HG03439 (cell line): Measurements from ENCODE around the gene GALNT18.
"Not testable (repeated sequence)": the region's sequence is repeated elsewhere in the genome, so short reads cannot be mapped to it uniquely, and the experiment has no call there.

ENCODE experiments used
- ATAC-seq: cut with Tn5 transposase; IDR thresholded peaks from one replicate; pipeline ENCODE4 v1.9.1; 2021; ENCODE audit warnings: mild to moderate bottlenecking, moderate library complexity; ENCODE audit not compliant: unreplicated experiment

GALNT18 gene

GRCh38 chr11:11471201-11471600 lies 150.6 kb downstream of the GALNT18 start:
- no peak for ATAC-seq

DNA sequence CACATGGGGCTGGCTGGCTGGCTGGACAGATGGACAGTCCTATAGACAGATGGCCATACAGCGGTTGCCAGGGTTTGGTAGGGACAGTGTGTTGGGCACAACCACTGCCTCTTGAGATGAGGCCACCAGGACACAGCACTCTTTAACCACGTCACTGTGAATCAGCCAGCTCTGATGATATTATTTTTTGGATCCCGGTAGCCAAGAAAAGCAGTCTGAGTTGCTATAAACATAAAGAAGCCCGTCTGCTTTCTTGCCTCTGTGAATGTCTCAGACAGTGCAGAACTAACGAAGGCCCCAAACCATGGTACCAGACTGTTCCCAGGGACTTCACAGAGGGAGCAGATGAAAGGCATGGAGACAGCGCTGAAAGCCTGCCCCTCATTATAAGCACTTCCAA lies 152.9 kb downstream of the GALNT18 start:
- no peak for ATAC-seq

DNA sequence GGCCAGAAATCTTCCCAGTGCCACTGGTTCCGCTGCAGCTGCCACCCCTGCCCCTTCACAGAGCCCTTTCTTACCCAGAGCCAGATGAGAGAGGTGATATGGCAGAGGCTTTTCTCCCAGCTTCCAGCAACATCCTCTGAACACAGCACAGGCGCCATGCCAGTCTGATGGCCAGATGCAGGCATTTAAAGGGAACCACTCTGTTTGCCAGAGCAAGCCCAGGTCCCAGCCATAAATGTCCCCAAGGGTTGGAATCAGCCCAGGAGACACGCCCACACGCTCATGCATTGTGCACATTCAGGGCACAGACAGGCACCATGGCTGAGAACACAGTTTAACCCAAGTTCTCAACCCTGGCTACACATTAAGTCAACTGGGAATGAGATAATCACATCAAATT lies 154.5 kb downstream of the GALNT18 start:
- ATAC-seq: no peak

GRCh38 chr11:11464555-11464954 lies 157.2 kb downstream of the GALNT18 start:
- no peak for ATAC-seq

DNA sequence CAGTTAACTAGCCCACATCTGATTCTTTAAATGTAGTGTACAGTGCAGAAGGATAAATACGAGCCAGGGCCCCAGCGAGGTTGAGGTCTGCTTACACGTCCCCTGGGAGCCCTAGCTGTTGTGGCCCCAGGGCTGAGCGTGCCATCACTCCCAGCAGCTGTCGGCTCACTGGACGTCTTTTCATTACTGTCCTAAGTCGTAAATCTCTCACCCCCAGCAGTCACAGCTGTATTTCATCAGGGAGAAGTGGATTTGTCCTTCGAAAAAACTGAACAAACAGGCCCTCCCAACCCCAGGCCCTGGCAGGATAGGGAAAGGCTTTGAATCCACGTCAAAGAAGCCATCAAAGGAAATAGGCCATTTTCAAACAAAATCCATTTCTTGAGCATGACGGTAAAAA lies 158.4 kb downstream of the GALNT18 start:
- ATAC-seq: no peak

- ATAC-seq: no peak
Observed at GRCh38 chr11:11461473-11461872, 160.3 kb downstream of the GALNT18 start.

DNA sequence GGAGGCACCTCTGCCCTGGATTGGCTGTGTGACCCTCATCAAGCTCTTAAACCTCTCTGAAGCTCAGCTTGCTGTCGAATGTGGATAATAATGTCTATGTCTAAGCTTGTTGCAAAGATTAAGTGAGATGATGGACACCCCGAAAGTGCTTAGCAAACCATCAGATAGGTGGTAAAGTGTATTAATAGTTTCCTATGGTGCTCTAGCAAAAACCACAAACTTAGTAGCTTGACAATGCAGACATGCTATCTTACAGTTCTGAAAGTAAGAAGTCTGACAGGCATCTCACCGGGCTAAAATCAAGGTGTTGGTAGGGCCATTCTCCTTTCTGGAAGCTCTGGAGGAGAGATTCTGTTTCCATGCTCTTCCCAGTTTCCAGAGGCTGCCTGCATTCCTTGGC lies 162.2 kb downstream of the GALNT18 start:
- ATAC-seq: no peak

DNA sequence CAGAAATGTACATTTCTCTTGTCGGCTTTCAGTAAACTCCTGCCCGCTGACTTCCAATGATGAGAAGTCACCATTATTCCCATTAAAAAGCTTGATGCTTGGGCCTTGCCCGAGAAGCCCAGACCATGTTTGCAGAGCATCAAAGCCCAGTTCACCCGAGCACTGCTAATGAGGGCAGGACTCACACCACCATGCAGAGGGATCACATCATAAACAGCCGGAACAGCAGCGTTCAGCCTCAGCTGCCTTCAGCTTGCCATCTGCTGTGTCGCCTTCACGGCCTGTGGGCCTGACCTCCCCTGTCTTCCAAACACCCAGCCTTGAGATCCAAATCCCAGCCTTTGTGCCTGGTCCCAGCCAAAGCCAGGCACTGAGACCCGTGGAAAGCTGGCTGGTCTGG lies 163.3 kb downstream of the GALNT18 start:
- no peak for ATAC-seq

DNA sequence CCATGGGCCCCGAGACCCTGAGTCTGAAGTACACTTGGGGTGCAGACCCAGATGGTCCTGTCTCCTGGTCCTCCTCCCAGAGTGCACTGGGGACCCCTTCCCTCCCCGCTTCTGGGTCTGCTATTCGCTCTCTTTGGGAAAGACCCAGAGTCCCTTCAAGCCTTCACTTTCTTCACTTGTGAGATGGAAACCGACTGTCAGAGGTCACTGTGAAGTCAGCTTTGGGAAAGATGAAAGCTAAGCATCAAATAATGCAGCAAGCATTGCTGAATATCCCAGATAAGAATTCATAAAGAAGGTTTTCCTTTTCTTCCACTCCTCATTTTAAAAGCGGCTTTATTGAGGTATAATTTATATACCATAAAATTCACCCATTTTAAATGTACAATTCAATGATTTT lies 163.8 kb downstream of the GALNT18 start:
- no peak for ATAC-seq

- no peak for ATAC-seq
Observed at GRCh38 chr11:11456866-11457265, 164.9 kb downstream of the GALNT18 start.

DNA sequence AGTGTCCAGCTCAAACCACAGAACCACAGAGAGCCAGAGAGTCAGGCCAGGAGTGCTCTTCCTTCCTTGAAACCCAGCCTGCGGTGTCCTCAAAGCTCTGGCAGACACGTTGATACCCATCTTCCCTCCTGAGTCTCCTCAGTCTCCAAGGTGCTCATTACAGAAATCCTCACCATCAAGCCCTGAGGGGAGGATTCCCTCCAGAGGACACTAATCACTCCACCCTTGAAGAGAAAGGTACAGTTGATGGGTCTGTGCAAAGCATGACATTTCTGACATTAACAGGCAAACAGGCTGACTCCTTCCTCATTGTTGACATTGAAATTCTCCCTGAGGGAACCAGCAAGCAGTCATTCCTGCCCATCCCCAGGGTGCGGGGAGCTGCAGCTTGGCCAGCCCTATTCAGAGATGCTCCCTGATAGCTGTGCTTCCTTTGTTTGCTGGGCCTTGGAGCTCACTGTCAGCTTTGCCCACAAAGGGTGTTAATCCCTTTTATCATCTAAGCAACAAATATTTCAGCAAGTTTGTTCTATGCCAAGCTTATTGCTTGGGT lies 167.1 kb downstream of the GALNT18 start:
- no peak for ATAC-seq

- ATAC-seq: peak; percentile 51
Observed at GRCh38 chr11:11451501-11452005, 170.3 kb downstream of the GALNT18 start.

- ATAC-seq: no peak
Observed at GRCh38 chr11:11450744-11451362, 171.0 kb downstream of the GALNT18 start.

DNA sequence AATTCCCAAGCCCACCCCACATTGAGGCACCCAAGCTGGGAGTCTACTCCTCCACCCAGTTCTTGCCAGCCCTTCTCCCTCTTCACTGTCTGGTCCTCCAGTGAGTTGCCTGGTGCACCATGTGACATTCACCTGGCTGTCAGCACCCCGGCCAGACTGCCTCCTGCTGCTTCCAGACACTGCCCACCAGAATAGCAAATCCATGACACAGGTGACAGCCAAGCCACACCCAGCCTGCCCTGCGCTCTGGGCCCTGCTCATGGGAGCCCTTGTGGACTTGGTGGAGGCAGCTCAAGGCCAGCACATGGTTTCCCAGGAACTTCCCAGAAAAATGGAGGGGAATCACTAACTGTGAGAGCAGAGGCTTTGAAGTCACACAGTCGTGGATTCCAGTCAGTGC lies 172.5 kb downstream of the GALNT18 start:
- ATAC-seq: no peak

- ATAC-seq: no peak
Observed at GRCh38 chr11:11448626-11449025, 173.2 kb downstream of the GALNT18 start.

DNA sequence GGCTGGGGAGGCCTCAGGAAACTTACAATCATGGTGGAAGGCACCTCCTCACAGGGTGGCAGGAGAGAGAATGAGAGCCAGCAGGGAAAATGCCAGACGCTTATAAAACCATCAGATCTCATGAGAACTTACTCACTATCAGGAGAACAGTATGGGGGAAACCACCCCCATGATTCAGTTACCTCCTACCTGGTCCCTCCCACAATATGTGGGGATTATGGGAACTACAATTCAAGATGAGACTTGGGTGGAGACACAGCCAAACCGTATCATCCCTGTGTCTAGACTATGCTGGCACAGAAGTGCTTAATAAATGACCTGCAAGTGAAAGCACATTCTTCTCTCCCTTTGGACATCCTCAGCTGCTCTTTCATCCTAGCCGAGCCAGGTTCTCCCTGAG lies 174.2 kb downstream of the GALNT18 start:
- not testable (repeated sequence) for ATAC-seq

GRCh38 chr11:11446967-11447366 lies 174.8 kb downstream of the GALNT18 start:
- no peak for ATAC-seq

- no peak for ATAC-seq
Observed at GRCh38 chr11:11446564-11446963, 175.2 kb downstream of the GALNT18 start.

DNA sequence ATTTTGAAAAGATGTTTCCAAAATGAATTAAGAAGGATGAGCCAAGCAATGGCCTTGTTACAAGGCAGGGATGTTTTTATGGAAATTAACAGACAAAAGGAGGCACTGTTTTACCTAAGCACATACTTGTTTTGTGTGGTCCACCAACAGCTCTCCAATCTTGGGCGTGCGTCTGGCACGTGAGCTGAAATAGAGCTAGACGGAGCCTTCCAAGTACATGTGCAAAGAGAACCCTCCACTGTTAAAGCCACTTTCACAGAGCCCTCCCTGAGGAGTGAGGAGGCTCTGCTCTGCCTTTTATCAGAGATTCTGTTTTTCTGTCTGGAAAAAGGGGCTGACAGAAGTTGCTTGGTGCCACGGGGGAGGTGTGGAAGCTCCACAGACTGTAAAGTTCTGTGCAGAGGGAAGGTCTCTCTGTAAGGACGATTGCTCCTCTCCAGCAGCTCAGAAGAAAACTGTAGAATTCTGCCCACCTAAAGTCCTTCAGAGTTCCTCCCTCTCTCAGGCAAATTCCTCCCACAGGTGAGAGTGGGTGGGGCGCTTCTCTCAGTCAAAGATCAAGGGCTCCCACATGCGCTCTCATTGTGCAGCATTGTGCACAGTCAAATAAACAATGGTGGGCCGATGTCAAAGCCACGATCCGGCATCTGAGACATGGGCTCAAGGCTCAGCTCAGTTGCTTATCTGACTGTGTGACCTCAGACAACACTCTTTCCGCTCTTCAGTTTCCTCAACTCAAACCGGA lies 176.2 kb downstream of the GALNT18 start:
- ATAC-seq: no peak

DNA sequence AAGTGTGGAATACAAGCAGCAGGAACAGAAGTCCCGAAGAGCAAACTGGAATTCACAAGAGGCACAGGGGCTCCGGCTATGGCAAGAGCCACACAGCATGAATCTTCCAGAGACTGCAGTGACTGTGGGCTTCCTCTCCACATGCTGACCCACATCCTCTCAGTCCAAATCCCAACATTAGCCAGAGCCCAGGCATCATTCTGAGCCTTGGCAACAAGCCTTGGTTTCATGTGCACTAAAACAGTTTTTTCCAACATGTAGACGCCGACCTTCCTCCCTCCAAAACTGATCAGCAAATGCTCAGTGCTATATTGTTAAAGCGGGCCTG lies 177.0 kb downstream of the GALNT18 start:
- no peak for ATAC-seq

DNA sequence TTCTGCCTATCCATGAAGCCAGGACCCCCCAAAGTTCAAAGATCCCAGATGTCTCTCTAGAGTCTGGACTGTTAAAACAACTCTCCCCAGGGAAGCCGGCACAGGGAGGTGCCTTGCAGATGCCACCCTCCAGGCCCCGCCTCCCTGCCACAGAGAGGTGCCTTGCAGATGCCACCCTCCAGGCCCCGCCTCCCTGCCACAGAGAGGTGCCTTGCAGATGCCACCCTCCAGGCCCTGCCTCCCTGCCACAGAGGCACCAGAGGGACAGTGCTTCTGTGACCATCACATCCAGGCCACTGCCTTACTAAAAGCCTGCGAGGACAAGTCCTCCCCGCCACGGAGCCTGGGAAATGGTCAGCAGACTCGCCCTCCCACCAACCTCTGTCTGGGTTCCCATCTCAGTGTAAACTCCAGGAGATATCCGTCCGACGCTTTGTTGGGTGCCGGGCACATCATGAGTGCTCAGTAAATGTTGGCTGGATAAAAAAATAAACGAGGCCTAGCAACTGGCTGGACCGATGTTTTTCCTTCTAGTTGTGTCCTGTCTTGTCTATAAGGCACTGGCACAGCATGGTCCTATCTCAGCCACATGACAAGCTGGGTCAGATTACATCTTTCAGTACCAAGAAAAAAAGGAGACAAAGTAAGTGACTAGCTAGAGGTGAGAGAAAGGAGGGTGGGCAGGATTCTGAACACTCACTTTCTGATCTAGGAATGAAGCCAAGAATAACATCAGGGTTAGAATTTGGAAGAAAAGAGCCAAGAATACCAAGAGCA lies 177.6 kb downstream of the GALNT18 start:
- no peak for ATAC-seq

GRCh38 chr11:11442791-11443190 lies 179.0 kb downstream of the GALNT18 start:
- no peak for ATAC-seq
